Transverse colon (tissue), 4 donors: ENCODE data around the gene PCARE.

Experiments used
- CTCF ChIP-seq, 5 experiments: fragments of 200-600 bp in 3 of 5; fragments of 450-650 bp in 2 of 5; sonication (generic) in 3 of 5; IDR thresholded peaks; 1 replicate in 2 of 5; 2 replicates in 3 of 5; pipeline ENCODE4 v1.5.1; 2016 to 2017; ENCODE audit warnings: antibody characterized with exemption in 5 of 5, inconsistent platforms in 3 of 5, mild to moderate bottlenecking in 2 of 5, moderate library complexity in 1 of 5
- EP300 ChIP-seq: sonication (generic); formaldehyde crosslinking; IDR thresholded peaks from one replicate; pipeline ENCODE4 v1.6.1; 2017; ENCODE audit warnings: antibody characterized with exemption, low read depth
- POLR2AphosphoS5 ChIP-seq, 3 donors: sonication (generic); formaldehyde crosslinking; IDR thresholded peaks; one replicate each; pipeline ENCODE4 v1.6.1; 2016; ENCODE audit warnings: antibody characterized with exemption in 3 of 3

DNA sequence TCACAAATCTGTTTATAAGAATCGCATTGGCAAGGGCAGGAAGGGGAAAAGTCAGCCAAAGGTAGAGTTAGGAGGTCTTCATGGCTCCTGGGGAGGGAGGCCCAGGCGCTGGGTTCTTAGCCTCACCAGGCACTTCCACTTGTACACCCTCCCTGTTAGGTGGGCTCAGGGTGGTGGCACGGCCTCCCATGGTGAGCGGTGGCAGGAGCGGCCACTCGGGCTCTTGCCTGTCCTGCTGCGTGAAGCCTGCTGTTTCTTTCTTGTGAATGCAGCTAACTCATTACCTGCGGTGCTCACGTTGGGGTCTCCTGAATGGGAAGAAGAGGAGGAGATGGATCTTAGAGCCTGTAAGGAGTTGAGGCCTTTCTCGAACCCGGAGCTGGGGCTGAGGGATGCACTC lies 52.4 kb downstream of the PCARE start:
- TF ChIP-seq EP300 (no peak), CTCF (IDR thresholded peaks at IDR 0.05) (no peak), POLR2AphosphoS5 (IDR thresholded peaks at IDR 0.05) (no peak)
